ENCODE data around the gene ITIH3.

DNA sequence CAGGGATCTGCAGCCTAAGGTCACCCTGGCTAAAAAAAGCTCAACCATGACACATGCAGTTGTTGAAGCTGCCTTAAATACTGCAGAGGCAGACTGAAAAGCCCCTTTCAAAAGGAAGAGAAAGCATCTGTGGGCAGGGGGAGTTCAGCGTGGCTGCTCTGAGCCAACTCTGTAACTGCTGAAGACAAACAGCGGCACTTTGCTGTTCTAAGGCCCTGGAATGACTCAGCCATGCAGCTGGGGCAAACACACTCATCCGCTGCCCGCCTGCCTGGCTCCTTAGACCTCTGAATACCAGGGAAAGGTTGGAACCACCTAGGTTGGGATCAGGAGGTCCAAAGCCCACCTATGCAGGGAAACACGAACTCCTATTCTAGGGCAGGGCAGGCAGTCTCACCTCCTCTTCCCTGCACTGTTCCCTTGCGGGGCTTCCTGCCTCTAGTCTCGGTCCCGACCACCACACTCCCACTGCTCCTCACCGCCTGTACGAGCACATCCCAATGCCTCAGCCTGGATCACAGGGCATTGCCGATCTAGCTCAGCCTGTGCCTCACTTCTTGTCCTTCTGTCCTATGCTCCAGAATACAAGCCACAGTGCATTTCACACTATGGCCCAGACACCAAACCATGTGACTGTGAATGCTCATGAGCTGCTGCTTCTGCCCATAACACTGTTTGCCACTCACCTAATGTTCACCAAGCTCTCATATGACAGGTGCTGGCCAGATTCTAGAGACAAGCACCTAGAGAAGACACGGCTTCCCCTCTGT is 46.8 kb downstream of the ITIH3 start:
- TF ChIP-seq, protein P1, sequence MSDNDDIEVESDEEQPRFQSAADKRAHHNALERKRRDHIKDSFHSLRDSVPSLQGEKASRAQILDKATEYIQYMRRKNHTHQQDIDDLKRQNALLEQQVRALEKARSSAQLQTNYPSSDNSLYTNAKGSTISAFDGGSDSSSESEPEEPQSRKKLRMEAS (IDR thresholded peaks at IDR 0.05; ENCODE audit: low read depth, low read length) = no peak
- TF ChIP-seq, protein P2, sequence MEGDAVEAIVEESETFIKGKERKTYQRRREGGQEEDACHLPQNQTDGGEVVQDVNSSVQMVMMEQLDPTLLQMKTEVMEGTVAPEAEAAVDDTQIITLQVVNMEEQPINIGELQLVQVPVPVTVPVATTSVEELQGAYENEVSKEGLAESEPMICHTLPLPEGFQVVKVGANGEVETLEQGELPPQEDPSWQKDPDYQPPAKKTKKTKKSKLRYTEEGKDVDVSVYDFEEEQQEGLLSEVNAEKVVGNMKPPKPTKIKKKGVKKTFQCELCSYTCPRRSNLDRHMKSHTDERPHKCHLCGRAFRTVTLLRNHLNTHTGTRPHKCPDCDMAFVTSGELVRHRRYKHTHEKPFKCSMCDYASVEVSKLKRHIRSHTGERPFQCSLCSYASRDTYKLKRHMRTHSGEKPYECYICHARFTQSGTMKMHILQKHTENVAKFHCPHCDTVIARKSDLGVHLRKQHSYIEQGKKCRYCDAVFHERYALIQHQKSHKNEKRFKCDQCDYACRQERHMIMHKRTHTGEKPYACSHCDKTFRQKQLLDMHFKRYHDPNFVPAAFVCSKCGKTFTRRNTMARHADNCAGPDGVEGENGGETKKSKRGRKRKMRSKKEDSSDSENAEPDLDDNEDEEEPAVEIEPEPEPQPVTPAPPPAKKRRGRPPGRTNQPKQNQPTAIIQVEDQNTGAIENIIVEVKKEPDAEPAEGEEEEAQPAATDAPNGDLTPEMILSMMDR (IDR thresholded peaks at IDR 0.05; ENCODE audit: low read depth, low read length) = no peak
- TF ChIP-seq POLR2A (IDR thresholded peaks at IDR 0.05; ENCODE audit: extremely low read depth, insufficient read length) = no peak

All from NB4 (cell line).